K562 (cell line): ENCODE results near the gene CNBD2. TPM values are rescaled to one million over a fixed set of nuclear protein-coding genes. Genes with fewer than 3 reads are reported as not detected.
A peak's percentile ranks its signal among the peaks of the same experiment; 100 is the strongest.

Source experiments
- CC2D1A ChIP-seq: fragments of 450-650 bp; IDR thresholded peaks from 2 replicates; pipeline ENCODE4 v1.6.1; 2017; ENCODE audit warnings: mild to moderate bottlenecking
- CHD7 ChIP-seq: fragments of 200-600 bp; sonication (generic); IDR thresholded peaks from one replicate; pipeline ENCODE4 v1.6.1; 2012; ENCODE audit warnings: mild to moderate bottlenecking, low read depth, low read length, inconsistent platforms
- FOXM1 ChIP-seq, 2 experiments: fragments of 450-650 bp in 1 of 2; sonication (generic) in 1 of 2; formaldehyde crosslinking in 1 of 2; IDR thresholded peaks; 2 replicates each; pipeline versions ENCODE4 v1.6.1 to v1.9.0; 2017 to 2022; ENCODE audit warnings: low read depth in 2 of 2, mild to moderate bottlenecking in 2 of 2, missing genetic modification reagents in 1 of 2, moderate library complexity in 1 of 2
- GATA2 ChIP-seq: sonication (generic); formaldehyde crosslinking; IDR thresholded peaks from 2 replicates; pipeline ENCODE4 v1.4.0; 2020; ENCODE audit warnings: mild to moderate bottlenecking, missing genetic modification reagents
- HMGXB4 ChIP-seq: sonication (generic); formaldehyde crosslinking; IDR thresholded peaks from 2 replicates; pipeline ENCODE4 v1.8.1; 2023; ENCODE audit warnings: mild to moderate bottlenecking, missing genetic modification reagents
- KDM1A ChIP-seq, 2 experiments: fragments of 450-650 bp; IDR thresholded peaks; 2 replicates each; pipeline ENCODE4 v1.6.1; 2016; ENCODE audit warnings: mild to moderate bottlenecking in 2 of 2
- MEIS2 ChIP-seq: fragments of 450-650 bp; IDR thresholded peaks from 2 replicates; pipeline ENCODE4 v1.6.1; 2014; ENCODE audit warnings: mild to moderate bottlenecking; ENCODE audit not compliant: partially characterized antibody
- NFXL1 ChIP-seq: fragments of 450-650 bp; formaldehyde crosslinking; IDR thresholded peaks from 2 replicates; pipeline ENCODE4 v1.4.0; 2021; ENCODE audit warnings: mild to moderate bottlenecking
- RB1 ChIP-seq: fragments of 450-650 bp; IDR thresholded peaks from 2 replicates; pipeline ENCODE4 v1.6.1; 2017; ENCODE audit warnings: low read depth, mild to moderate bottlenecking
- TEAD4 ChIP-seq, 2 experiments: sonication (generic) in 1 of 2; formaldehyde crosslinking in 1 of 2; IDR thresholded peaks; 2 replicates each; pipeline versions ENCODE4 v1.6.1 to v1.8.0; 2012 to 2022; ENCODE audit warnings: borderline replicate concordance in 1 of 2, inconsistent platforms in 1 of 2, low read length in 1 of 2, mild to moderate bottlenecking in 1 of 2, missing genetic modification reagents in 1 of 2
- ZNF134 ChIP-seq: fragments of 250-450 bp; sonication (Bioruptor Pico); conservative IDR thresholded peaks from 2 replicates; pipeline ENCODE4 v1.4.0; 2020
- polyA plus RNA-seq, 8 experiments: library from polyadenylated mRNA; depleted of rRNA in 4 of 8; stranded (reverse) in 5 of 8; unstranded in 3 of 8; fragments of >200 nt; fragmentation: Nextera tagmentation in 2 of 8; fragmentation: Illumina TruSeq in 1 of 8; extraction: Ambion mirVana in 2 of 8; extraction: Trizol in 1 of 8; gene quantifications; 2 replicates each; pipeline versions ENCODE4 v1.2.1 to v1.2.3, GENCODE V29; 2011 to 2014; ENCODE audit warnings: inconsistent platforms in 1 of 8, missing spikeins in 1 of 8
- total RNA-seq, 7 experiments: library from RNA; depleted of rRNA in 6 of 7; stranded (reverse); fragments of >200 nt in 6 of 7; fragmentation: Illumina TruSeq in 2 of 7; extraction: Trizol in 2 of 7; gene quantifications; 2 replicates each; pipeline versions ENCODE4 v1.2.1 to v1.2.3, GENCODE V29; 2011 to 2021; ENCODE audit warnings: low replicate concordance in 1 of 7

Gene CNBD2
- total and polyA plus RNA-seq, 9 of the 15 experiments (the other 6 are each of a cell fraction or from before 2014, with no cell fraction given): 3.2 to 17.5 (median 5.3) TPM

GRCh38 chr20:35992713-35993335 lies 24.4 kb downstream of the CNBD2 start (continued):
- peak; percentile 29; the same call in 1 of the 2 replicates for TF ChIP-seq CC2D1A
- TF ChIP-seq CHD7: no peak
- TF ChIP-seq HMGXB4 (CRISPR knock-in tag): no peak
- no peak for TF ChIP-seq ZNF134 (CRISPR knock-in tag)
- TF ChIP-seq RB1: no peak
- TF ChIP-seq NFXL1 (CRISPR knock-in tag): no peak
- no peak for TF ChIP-seq KDM1A (IDR thresholded peaks at IDR 0.05)
- no peak for TF ChIP-seq GATA2
- TF ChIP-seq TEAD4 (IDR thresholded peaks at IDR 0.05; ENCODE audit: low read length): no peak
- no peak for TF ChIP-seq TEAD4 (CRISPR knock-in tag; IDR thresholded peaks at IDR 0.05; ENCODE audit: borderline replicate concordance)
- no peak for TF ChIP-seq FOXM1 (IDR thresholded peaks at IDR 0.05; ENCODE audit: low read depth)
- TF ChIP-seq FOXM1 (CRISPR knock-in tag; IDR thresholded peaks at IDR 0.05; ENCODE audit: low read depth): no peak
- no peak for TF ChIP-seq MEIS2
